Activated naive CD4-positive, alpha-beta T cell treated with anti-CD3 and anti-CD28 coated beads, Interleukin-2, amount 50 U/mL, for 16 hours (primary cell): ENCODE data around the gene CLDN11.

Source experiments
- DNase-seq: peaks from one replicate; pipeline ENCODE4 v3.0.0-alpha.2; 2020

Gene CLDN11

GRCh38 chr3:170418422-170419398, at the start of gene CLDN11:
TSS of gene CLDN11 (plus strand) at chr3:170418868. CDS start at chr3:170419067, 199 bp downstream.
- DNase-seq, result no peak

- DNase-seq, result no peak
These were observed 49.7 kb upstream of the CLDN11 start for GRCh38 chr3:170368921-170369320.

- no peak for DNase-seq
These were observed 46.3 kb upstream of the CLDN11 start for GRCh38 chr3:170372190-170372879.

- no peak for DNase-seq
These were observed 35.1 kb upstream of the CLDN11 start for GRCh38 chr3:170383567-170383966.

- no peak for DNase-seq
These were observed 32.2 kb upstream of the CLDN11 start for GRCh38 chr3:170386468-170386867.

GRCh38 chr3:170387950-170388349, 30.7 kb upstream of the CLDN11 start:
- no peak for DNase-seq

GRCh38 chr3:170391108-170391507, 27.6 kb upstream of the CLDN11 start:
- no peak for DNase-seq

GRCh38 chr3:170397685-170398084, 21.0 kb upstream of the CLDN11 start:
- no peak for DNase-seq

- DNase-seq, result no peak
These were observed 13.6 kb upstream of the CLDN11 start for GRCh38 chr3:170405101-170405500.

GRCh38 chr3:170410428-170411029, 8.1 kb upstream of the CLDN11 start:
- DNase-seq, result no peak

GRCh38 chr3:170413291-170413690, 5.4 kb upstream of the CLDN11 start:
- DNase-seq, result no peak

GRCh38 chr3:170414202-170414663, 4.4 kb upstream of the CLDN11 start:
- peak; percentile 18 for DNase-seq

- no peak for DNase-seq
These were observed 1.6 kb upstream of the CLDN11 start for GRCh38 chr3:170417090-170417489.

- DNase-seq, result peak; percentile 17
These were observed 954 bp downstream of the CLDN11 start for GRCh38 chr3:170419557-170420087.

- no peak for DNase-seq
These were observed 1.7 kb downstream of the CLDN11 start for GRCh38 chr3:170420307-170420821.

- no peak for DNase-seq
These were observed 2.5 kb downstream of the CLDN11 start for GRCh38 chr3:170421111-170421641.

GRCh38 chr3:170421758-170422157, 3.1 kb downstream of the CLDN11 start:
- DNase-seq, result no peak

GRCh38 chr3:170423001-170423615, 4.4 kb downstream of the CLDN11 start:
- DNase-seq, result no peak

- no peak for DNase-seq
These were observed 6.2 kb downstream of the CLDN11 start for GRCh38 chr3:170424879-170425278.

- no peak for DNase-seq
These were observed 7.0 kb downstream of the CLDN11 start for GRCh38 chr3:170425491-170426239.

- DNase-seq, result no peak
These were observed 7.7 kb downstream of the CLDN11 start for GRCh38 chr3:170426240-170426797.
